ENCODE results near the gene ITSN2. TPM values are rescaled to one million over a fixed set of nuclear protein-coding genes. Genes with fewer than 3 reads are reported as not detected.

ITSN2 gene
- polyA plus RNA-seq, 3 donors = 26.0 to 91.1 (median 40.4) TPM

DNA sequence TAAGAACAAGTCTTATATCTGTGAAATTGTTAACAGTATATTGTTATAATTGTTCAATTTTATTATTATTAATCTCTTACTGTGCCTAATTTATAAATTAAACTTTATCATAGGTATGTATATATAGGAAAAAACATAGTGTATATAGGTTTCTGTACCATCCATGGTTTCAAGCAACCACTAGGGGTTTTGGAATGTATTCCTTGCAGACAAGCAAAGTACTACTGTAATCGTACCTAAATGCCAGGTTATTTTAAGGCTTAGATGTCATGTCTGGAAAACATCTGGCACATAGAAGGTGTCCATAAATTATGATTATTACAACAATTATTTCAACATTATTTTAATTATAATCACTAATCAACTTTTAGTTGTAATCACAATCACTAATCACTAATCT is 8.4 kb downstream of the ITSN2 start:
- Mint-ChIP-seq H3K27ac (no peak overlapping the region), H3K36me3 (peaks cover under 1 to 5% of the 10 kb centered on the region in 2 donors), H3K27me3 (ENCODE audit: low read depth in 3 of 3) (no peaks in the 10 kb centered on the region), H3K4me1 (peaks cover 73% of the 10 kb centered on the region), H3K4me3 (no peak overlapping the region), H3K9me3 (no peaks in the 10 kb centered on the region)
- TF ChIP-seq, protein P1, sequence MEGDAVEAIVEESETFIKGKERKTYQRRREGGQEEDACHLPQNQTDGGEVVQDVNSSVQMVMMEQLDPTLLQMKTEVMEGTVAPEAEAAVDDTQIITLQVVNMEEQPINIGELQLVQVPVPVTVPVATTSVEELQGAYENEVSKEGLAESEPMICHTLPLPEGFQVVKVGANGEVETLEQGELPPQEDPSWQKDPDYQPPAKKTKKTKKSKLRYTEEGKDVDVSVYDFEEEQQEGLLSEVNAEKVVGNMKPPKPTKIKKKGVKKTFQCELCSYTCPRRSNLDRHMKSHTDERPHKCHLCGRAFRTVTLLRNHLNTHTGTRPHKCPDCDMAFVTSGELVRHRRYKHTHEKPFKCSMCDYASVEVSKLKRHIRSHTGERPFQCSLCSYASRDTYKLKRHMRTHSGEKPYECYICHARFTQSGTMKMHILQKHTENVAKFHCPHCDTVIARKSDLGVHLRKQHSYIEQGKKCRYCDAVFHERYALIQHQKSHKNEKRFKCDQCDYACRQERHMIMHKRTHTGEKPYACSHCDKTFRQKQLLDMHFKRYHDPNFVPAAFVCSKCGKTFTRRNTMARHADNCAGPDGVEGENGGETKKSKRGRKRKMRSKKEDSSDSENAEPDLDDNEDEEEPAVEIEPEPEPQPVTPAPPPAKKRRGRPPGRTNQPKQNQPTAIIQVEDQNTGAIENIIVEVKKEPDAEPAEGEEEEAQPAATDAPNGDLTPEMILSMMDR (IDR thresholded peaks at IDR 0.05) = peak; percentile 27
- Histone ChIP-seq H3K27ac (ENCODE audit: low read depth in 1 of 2, low read length in 2 of 2) (no peak overlapping the region), H3K79me2 (ENCODE audit: insufficient read depth, low read length) (peaks cover 100% of the 10 kb centered on the region), H3K4me2 (replicated peaks; ENCODE audit: extremely low read depth, low read length, poor library complexity, severe bottlenecking) (no peak overlapping the region), H4K20me1 (ENCODE audit: insufficient read depth, low read length) (peaks cover 95% of the 10 kb centered on the region), H3K36me3 (replicated peaks in 1 of 2; ENCODE audit: control insufficient read depth in 1 of 2, insufficient read depth in 2 of 2, low read length in 2 of 2) (no peaks in the 10 kb centered on the region), H3K9ac (ENCODE audit: insufficient read depth, low read length, poor library complexity, severe bottlenecking) (no peak overlapping the region), H3K27me3 (ENCODE audit: control insufficient read depth in 2 of 2, insufficient read depth in 2 of 2, low read length in 2 of 2) (no peaks in the 10 kb centered on the region), H2AFZ (ENCODE audit: insufficient read depth, low read depth, low read length, poor library complexity, severe bottlenecking) (no peak overlapping the region), H3K4me3 (replicated peaks in 1 of 3; ENCODE audit: low read depth in 2 of 3, low read length in 3 of 3) (no peak overlapping the region), H3K9me3 (replicated peaks in 1 of 2; ENCODE audit: control insufficient read depth in 1 of 2, insufficient read depth in 1 of 2, low read length in 2 of 2) (no peaks in the 10 kb centered on the region), H3K4me1 (ENCODE audit: control insufficient read depth in 1 of 2, insufficient read depth in 2 of 2, low read length in 2 of 2) (peaks cover 41 to 51% of the 10 kb centered on the region in 2 donors)
- no CpG with 5 or more reads among the region's 1 CpG for WGBS (ENCODE audit: insufficient coverage)
- DNase-seq = no peak
- intact Hi-C loops (cut with micrococcal nuclease) = no loop called here

DNA sequence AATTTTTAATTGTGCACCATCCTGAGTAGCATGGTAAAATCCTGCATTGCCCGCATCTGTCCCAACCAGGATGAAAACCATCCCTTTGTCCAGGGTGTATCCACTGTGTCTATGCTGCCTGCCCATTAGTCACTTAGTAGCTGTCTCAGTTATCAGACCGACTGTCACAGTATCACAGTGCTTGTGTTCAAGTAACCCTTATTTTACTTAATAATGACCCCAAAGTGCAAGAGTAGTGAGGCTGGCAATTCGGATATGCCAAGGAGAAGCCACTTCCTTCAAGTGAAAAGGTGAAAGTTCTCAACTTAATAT is 8.8 kb downstream of the ITSN2 start:
- Mint-ChIP-seq H3K36me3 (peaks cover 0 to 5% of the 10 kb centered on the region in 2 donors), H3K27me3 (ENCODE audit: low read depth in 3 of 3) (no peaks in the 10 kb centered on the region), H3K4me3 (no peak overlapping the region), H3K27ac (peak overlapping the region in 3 of 7 donors; percentile 5 to 71 (median 6)), H3K4me1 (peaks cover 69% of the 10 kb centered on the region), H3K9me3 (no peaks in the 10 kb centered on the region)
- no peak overlapping the region for H3K4me2 ChIP-seq (replicated peaks; ENCODE audit: extremely low read depth, low read length, poor library complexity, severe bottlenecking)
- peaks cover 41 to 51% of the 10 kb centered on the region in 2 donors for H3K4me1 ChIP-seq (ENCODE audit: control insufficient read depth in 1 of 2, insufficient read depth in 2 of 2, low read length in 2 of 2)
- H3K27ac ChIP-seq (ENCODE audit: low read depth in 1 of 2, low read length in 2 of 2) = peak overlapping the region in 1 of 2 donors; percentile 4
- no peak overlapping the region for H3K9ac ChIP-seq (ENCODE audit: insufficient read depth, low read length, poor library complexity, severe bottlenecking)
- H2AFZ ChIP-seq (ENCODE audit: insufficient read depth, low read depth, low read length, poor library complexity, severe bottlenecking) = no peak overlapping the region
- no peak overlapping the region for H3K4me3 ChIP-seq (replicated peaks in 1 of 3; ENCODE audit: low read depth in 2 of 3, low read length in 3 of 3)
- H3K9me3 ChIP-seq (replicated peaks in 1 of 2; ENCODE audit: control insufficient read depth in 1 of 2, insufficient read depth in 1 of 2, low read length in 2 of 2) = no peaks in the 10 kb centered on the region
- H4K20me1 ChIP-seq (ENCODE audit: insufficient read depth, low read length) = peaks cover 95% of the 10 kb centered on the region
- H3K27me3 ChIP-seq (ENCODE audit: control insufficient read depth in 2 of 2, insufficient read depth in 2 of 2, low read length in 2 of 2) = no peaks in the 10 kb centered on the region
- intact Hi-C loops (cut with micrococcal nuclease) = no loop called here
- 75% methylated on average over 2 of the region's 3 CpGs for WGBS (ENCODE audit: insufficient coverage)
- H3K36me3 ChIP-seq (replicated peaks in 1 of 2; ENCODE audit: control insufficient read depth in 1 of 2, insufficient read depth in 2 of 2, low read length in 2 of 2) = no peaks in the 10 kb centered on the region
- TF ChIP-seq, protein P1 (IDR thresholded peaks at IDR 0.05) = no peak
- no peak for DNase-seq
- peaks cover 100% of the 10 kb centered on the region for H3K79me2 ChIP-seq (ENCODE audit: insufficient read depth, low read length)
